ENCODE data around the gene CSMD2. TPM values are rescaled to one million over a fixed set of nuclear protein-coding genes. Genes with fewer than 3 reads are reported as not detected.

CSMD2 gene
- total and polyA plus RNA-seq, 2 of the 4 experiments (the other 2 are of a cell fraction) = under 0.01 to 0.36 TPM

GRCh38 chr1:33993301-33993700, 171.7 kb downstream of the CSMD2 start:
- no peak for DNase-seq
- no peak overlapping the region for H3K27ac ChIP-seq (ENCODE audit: insufficient read depth, low read length)
- H3K18ac ChIP-seq (ENCODE audit: low read depth, low read length) = no peak overlapping the region
- H3K4ac ChIP-seq (ENCODE audit: low read depth, low read length) = no peak overlapping the region
- H4K20me1 ChIP-seq (ENCODE audit: insufficient read depth, low read length) = no peaks in the 10 kb centered on the region
- H2AFZ ChIP-seq (replicated peaks; ENCODE audit: low read length, poor library complexity) = no peak overlapping the region
- CTCF ChIA-PET = no interaction called here
- POLR2A ChIA-PET (ENCODE audit: unreplicated experiment) = no interaction called here
- no peak overlapping the region for H3K4me3 ChIP-seq (ENCODE audit: insufficient read depth, low read depth, low read length)
- H4K8ac ChIP-seq (ENCODE audit: low read depth in 2 of 2, low read length in 2 of 2) = no peak overlapping the region
- H3K9me3 ChIP-seq (ENCODE audit: control insufficient read depth, insufficient read depth, low read length) = peaks cover 16% of the 10 kb centered on the region; the same call in 1 of the 2 replicates
- no peak for ATAC-seq (ENCODE audit: low read depth)
- no peak overlapping the region for H2BK5ac ChIP-seq (ENCODE audit: low read depth, low read length, poor library complexity, severe bottlenecking)
- H3K4me2 ChIP-seq (ENCODE audit: low read depth, low read length) = no peak overlapping the region
- no peak overlapping the region for H3K14ac ChIP-seq (replicated peaks; ENCODE audit: low read depth, low read length)
- H2AK9ac ChIP-seq (replicated peaks; ENCODE audit: low read depth, low read length, poor library complexity) = no peak overlapping the region
- H3K4me1 ChIP-seq (ENCODE audit: control insufficient read depth, insufficient read depth, low read length) = no peaks in the 10 kb centered on the region
- no peaks in the 10 kb centered on the region for H3K9me1 ChIP-seq (ENCODE audit: insufficient read depth, low read length)
- no peak overlapping the region for H3K23ac ChIP-seq (ENCODE audit: low read depth, low read length)
- WGBS, 2 experiments (ENCODE audit: extremely low coverage in 2 of 2, insufficient read length in 1 of 2) = no CpG with 5 or more reads among the region's 4 CpGs
- TF ChIP-seq USF2 (IDR thresholded peaks at IDR 0.05; ENCODE audit: low read depth, low read length) (no peak), CEBPB (IDR thresholded peaks at IDR 0.05; ENCODE audit: low read depth, low read length) (no peak), CTCF (conservative IDR thresholded peaks at IDR 0.05; ENCODE audit: low read depth, low read length) (no peak), SMC3 (IDR thresholded peaks at IDR 0.05; ENCODE audit: low read depth, low read length) (no peak), CHD1 (IDR thresholded peaks at IDR 0.05; ENCODE audit: low read depth, low read length) (no peak), BHLHE40 (IDR thresholded peaks at IDR 0.05; ENCODE audit: low read depth, low read length) (no peak), MAFK (IDR thresholded peaks at IDR 0.05; ENCODE audit: low read depth, low read length) (no peak), FOS (IDR thresholded peaks at IDR 0.05; ENCODE audit: low read depth, low read length) (no peak), ELK1 (IDR thresholded peaks at IDR 0.05; ENCODE audit: borderline replicate concordance, low read depth, low read length) (no peak)
- intact Hi-C loops (cut with micrococcal nuclease) = no loop called here
- H3K27me3 ChIP-seq (ENCODE audit: control insufficient read depth, insufficient read depth, low read length) = no peaks in the 10 kb centered on the region
- no peaks in the 10 kb centered on the region for H3K36me3 ChIP-seq (ENCODE audit: control insufficient read depth, insufficient read depth, low read length)
- H2BK15ac ChIP-seq (ENCODE audit: low read depth, low read length) = no peak overlapping the region
- no peak overlapping the region for H2BK20ac ChIP-seq (ENCODE audit: low read depth, low read length)
- dilution Hi-C loops (cut with HindIII; ENCODE audit: low sequenced_read_pairs, unreplicated experiment) = no loop called here
- H2BK120ac ChIP-seq (ENCODE audit: low read depth, low read length) = no peak overlapping the region
- in situ Hi-C loops (cut with MboI; ENCODE audit: low sequenced_read_pairs) = no loop called here
- no TSS peak for BruUV-seq (replicated peaks)
- H4K5ac ChIP-seq (ENCODE audit: low read depth, low read length) = no peak overlapping the region
- H3K56ac ChIP-seq (ENCODE audit: extremely low read depth, insufficient read depth, low read length) = no peak overlapping the region
- no peaks in the 10 kb centered on the region for H3K79me1 ChIP-seq (ENCODE audit: low read depth in 1 of 2, low read length in 2 of 2)
- no peak overlapping the region for H3K9ac ChIP-seq (ENCODE audit: low read depth, low read length)
- no peak overlapping the region for H2AK5ac ChIP-seq (ENCODE audit: low read depth, low read length)
- H4K91ac ChIP-seq (ENCODE audit: insufficient read depth, low read depth, low read length) = no peak overlapping the region
